ENCODE data around the gene TMEM272.

Gene TMEM272

DNA sequence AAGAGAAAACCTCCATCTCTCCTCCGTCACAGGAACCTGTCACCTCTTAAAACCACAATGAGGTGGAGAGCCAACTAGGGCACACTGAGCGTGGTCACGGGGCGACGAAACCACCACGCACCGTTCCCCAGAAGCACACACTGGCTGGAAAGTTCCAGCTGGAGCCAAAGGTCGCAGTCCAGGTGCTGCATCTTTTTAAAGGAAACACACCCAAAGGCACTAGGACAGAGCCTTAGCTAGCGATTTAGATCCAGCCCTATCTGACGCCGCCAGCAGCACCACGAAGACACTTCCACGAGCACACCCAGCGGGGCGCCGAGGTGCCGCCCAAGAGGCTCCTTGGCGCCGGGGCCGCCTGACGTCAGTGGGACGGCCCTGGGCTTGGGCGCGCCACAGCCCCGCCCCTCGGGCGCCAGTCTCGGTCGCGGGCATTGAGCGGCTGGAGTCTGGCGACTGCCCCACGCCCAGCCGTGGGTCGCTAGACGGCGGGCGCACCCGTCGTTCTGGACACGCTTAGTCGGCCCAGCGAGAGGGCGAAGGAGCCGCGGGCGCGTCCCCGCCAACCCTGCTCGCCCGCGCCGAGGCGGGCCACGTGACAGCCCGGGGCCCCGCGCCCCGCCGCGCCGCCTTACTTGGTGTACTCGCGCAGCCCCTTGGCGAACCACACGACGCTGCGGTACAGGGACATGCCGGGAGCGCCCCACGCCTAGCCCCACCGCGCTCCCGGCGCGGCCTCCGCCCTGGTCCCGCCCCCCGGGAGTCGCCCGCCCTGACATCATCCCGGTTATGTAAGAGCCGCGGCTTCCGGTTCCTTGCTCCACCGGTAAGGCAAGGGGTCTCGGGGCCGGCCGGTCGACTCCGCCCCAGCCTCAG, 41.3 kb downstream of the TMEM272 start, which contains the start of gene DHRS12:
DHRS12 (minus strand) TSS at position 742 of the 873 bp plus-strand sequence. CDS start 4,504 bp downstream, outside the sequence.
- DNase-seq = peak; percentile 38 to 64

- DNase-seq = no peak
Measured at GRCh38 chr13:51802631-51803418, 42.2 kb downstream of the TMEM272 start.

DNA sequence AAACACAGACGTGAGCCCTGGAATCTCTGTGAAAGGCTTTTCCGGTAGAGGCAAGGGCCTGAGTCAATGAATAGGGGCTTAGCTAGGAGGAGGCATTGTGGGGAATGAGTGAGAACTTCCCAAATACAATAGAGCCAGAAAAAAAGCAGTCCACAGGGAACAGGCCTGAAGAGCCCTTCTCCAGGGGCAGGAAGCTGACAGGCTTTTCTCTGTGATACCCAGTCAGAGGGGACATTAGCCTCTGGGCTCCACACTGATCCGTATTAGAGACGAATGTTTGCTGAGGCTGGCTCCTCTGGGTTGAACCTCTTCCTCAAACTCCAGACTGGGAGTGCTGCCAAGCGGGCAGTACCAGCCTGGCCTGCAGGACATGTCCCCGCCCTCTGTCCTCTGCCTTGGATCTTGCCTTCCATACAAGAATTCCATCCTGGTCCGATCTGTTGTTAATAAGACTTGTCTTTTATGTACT, 43.3 kb downstream of the TMEM272 start:
- DNase-seq = no peak

- no peak for DNase-seq
Measured at GRCh38 chr13:51800486-51800885, 44.5 kb downstream of the TMEM272 start.

DNA sequence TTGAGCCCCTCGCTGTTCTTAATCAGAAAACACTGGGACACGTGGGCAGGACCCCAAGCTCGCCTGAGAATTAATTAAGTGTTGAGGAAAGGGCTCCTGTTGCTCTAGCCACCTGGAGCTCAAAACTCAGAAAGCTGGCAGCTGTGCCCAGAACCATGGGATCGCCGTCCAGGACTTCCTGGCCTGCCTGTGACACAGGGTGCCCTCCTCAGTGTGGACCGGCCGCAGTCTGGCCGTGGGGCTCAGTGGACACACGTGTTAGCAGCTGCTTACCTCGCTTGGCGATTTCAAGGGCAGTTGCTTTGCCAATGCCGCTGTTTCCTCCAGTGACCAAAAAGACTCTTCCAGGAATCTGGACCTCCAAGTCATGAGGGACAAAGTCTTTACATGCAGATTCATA, 45.7 kb downstream of the TMEM272 start:
- DNase-seq = no peak

GRCh38 chr13:51797664-51798488, 47.1 kb downstream of the TMEM272 start:
- DNase-seq = peak; percentile 85 to 87

GRCh38 chr13:51796546-51796945, 48.4 kb downstream of the TMEM272 start:
- DNase-seq = no peak

DNA sequence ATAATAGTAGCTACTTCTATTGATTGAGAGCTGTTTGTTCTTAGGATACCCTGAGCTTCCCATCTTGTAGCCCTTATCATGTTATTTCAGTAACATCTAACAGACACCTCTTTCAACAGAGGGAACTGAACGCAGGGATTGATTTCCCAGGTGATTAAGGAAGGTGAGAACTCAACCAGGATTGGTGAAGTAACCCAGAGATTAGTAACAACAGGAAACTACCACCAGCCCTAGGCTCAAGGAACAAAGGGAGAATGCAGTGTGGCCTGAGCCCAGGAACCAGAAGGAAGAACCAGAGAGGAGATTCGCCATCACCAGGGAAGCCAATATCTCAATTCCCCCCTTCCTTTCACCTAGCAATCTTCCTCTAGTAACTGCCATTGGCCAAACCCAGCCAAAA, 49.6 kb downstream of the TMEM272 start:
- no peak for DNase-seq

- no peak for DNase-seq
Measured at GRCh38 chr13:51794964-51795363, 50.0 kb downstream of the TMEM272 start.

DNA sequence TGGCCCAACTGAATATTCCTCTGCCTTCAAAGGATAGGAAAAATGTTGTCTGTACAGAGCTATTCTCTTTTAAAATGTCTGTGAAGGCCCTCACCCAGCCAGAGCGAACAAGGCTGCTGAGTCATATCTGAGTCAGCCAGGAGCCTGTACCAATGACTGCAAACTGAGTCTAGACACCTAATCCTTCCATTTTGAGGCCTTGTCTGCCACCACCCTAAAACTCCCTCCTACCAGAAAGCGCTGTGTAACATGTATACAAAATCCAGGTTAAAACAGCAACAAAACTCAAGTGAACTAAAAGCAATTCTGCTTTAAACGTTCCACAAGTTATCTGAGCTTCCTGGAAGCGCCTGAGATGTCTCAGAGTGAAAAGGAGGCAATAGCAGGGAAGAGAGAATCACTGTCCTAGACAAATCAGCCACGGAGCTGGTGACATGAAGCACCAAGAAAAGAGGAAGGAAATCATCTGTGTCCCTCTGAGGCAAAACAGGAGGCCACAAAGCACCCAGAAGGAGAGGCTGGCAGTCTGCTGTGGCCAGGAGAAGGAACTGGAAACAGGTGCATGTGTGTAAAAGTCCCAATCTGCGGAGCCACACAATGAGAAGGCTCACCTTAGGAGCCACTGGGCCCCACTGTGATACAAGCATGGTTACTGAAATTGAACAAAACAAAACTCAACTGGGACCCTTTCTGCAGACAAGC, 51.3 kb downstream of the TMEM272 start:
- DNase-seq = no peak

GRCh38 chr13:51786425-51787265, 58.3 kb downstream of the TMEM272 start:
- peak in 1 of 2 experiments; percentile 28 for DNase-seq

GRCh38 chr13:51785712-51786424, 59.1 kb downstream of the TMEM272 start:
- DNase-seq = peak; percentile 5 to 59

- DNase-seq = no peak
Measured at GRCh38 chr13:51784097-51784496, 60.9 kb downstream of the TMEM272 start.

DNA sequence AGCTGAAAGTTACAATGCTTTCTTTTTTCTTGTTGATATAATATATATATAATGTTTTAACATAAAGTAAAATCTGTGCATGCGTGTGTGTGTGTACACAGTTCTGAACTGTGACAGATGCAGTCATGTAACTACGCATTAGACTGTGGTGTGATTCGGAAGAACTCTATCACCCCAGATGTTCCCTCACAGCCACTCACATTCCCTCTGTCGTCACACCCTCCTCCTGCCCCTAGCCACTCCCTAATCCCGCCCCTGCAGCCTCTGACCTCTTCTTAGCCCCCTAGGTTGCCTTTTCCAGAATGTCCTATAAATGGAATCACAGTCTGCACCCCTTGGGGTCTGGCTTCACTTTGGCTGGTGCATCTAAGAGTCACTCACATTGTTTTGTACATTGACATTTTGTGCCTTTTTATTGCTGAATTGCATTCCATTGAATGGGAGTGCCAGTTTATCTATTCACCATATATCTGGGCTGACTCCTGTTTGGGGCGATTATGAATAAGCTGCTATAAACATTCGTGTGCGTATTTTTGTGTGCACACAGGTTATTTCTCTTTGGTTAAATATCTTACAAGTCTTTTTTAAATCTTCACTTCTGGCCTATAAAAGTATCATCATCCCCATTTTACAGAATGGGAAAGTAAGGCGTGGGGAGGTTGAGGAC, 61.4 kb downstream of the TMEM272 start:
- DNase-seq = no peak

DNA sequence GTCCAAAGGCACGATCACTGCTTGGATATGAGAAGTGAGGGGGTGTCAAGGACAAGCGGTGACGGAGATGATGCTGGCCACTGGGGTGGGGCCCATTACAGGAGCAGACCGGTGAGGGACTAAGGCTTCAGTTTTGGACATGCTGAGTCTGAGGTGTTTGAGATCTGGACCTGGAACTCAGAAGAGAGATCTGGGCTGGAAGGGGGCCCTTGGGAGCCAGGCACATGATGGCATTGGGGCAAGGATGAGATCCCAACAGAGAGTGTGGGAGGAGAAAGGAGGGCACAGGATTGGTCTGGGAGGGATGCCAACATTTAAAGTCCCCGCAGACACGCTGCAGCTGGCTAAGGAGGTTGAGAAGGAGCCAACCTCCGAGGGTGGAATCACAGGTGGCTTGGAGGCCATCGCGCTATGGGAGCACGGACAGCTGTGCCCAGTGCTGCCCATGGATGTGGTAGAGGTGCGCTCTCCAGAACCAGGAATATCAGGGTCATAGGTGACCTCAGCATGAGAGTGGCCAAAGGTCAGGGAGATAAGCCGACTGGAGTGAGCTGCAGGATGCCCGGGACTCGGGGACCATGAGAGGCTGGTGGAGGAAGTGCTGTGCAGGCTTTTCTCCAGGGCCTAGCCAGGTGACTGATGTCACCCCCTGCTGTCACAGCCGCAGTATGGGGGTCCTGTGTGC, 62.8 kb downstream of the TMEM272 start:
- DNase-seq = no peak

DNA sequence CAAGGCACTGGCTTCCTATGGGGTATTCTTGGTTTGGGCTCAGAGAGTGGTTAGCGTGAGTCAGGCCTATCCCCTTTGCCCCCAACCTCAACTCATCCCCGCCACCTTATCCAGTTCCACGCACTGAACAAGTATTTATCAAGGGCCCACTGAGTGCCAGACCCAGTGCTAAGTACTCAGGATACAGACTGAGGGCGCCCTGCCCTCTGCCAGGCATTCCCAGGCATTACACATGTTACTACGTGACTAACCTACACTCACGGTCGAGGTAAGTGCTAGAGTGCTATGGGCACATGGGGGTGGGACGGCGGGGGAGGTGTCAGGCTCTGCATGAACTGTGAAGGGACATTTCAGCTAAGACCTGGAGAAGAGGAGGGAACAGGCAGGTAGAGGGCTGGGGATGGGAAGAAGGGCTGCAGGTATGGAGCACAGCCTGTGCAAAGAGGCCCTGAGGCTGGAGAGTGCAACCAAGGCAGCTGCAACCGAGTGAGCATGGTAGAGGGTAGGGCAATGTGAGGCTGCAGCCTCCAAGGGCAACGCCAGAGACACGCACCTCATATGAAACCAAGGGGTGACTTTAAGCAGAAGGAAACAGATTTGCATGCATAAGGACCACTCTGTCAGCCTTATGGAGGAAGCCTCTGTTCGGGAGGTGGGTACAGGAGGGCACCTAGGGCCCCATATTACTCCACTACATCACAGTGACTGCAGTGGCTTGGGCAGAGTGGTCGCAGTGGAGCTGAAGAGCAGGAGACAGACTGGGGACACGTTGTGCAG, 63.5 kb downstream of the TMEM272 start:
- no peak for DNase-seq

DNA sequence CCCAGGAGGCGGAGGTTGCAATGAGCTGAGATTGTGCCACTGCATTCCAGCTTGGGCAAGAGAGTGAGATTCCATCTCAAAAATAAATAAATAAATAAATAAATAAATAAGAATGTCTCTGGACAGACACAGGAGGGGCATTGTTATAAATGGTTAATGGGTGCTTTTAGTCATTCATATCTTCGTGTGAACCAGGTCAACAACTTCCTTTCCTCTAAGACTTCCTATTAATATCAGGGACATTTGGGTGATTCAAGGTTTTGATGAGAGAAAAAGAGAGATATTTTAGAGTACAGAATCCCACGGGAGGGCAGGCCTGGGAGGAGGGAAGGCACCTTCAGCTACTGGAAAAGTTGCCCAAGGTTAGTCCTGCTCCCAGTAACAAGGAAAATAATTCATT, 64.9 kb downstream of the TMEM272 start:
- DNase-seq = no peak

GRCh38 chr13:51778392-51778791, 66.6 kb downstream of the TMEM272 start:
- DNase-seq = no peak

All from cerebellar nuclear complex (tissue), 1 donor.